H1 (cell line): Measurements from ENCODE around the gene ZNF738. TPM values are rescaled to one million over a fixed set of nuclear protein-coding genes. Genes with fewer than 3 reads are reported as not detected.

Experiments
- CTCF ChIA-PET: fragments of 300-600 bp; sonication (Branson Sonifier 250); formaldehyde crosslinking; loops from one replicate; lab custom pipeline; 2021; ENCODE audit not compliant: partially characterized antibody; lab: Charles Lee
- POLR2A ChIA-PET: fragments of 300-600 bp; sonication (Branson Sonifier 250); formaldehyde crosslinking; loops from one replicate; lab custom pipeline; 2021; ENCODE audit warnings: inconsistent platforms; ENCODE audit not compliant: partially characterized antibody; lab: Charles Lee
- DNase-seq, 2 experiments: peaks; one replicate each; pipeline versions ENCODE4 v3.0.0 to v3.0.0-alpha.2; 2010 to 2022; ENCODE audit warnings: low spot score in 2 of 2, low read depth in 1 of 2, mixed read lengths in 1 of 2
- FAIRE-seq: peaks from 2 replicates; lab custom pipeline; 2011; peaks lifted over from hg19 to GRCh38; lab: Jason Lieb, UNC
- H2AFZ ChIP-seq: 2 replicates; pipeline ENCODE4 v1.8.1; 2012; ENCODE audit warnings: low read length, inconsistent platforms
- H2AK5ac ChIP-seq: 2 replicates; pipeline ENCODE4 v1.6.1; 2013; ENCODE audit warnings: low read depth, low read length
- H2BK120ac ChIP-seq: replicated peaks from 2 replicates; pipeline ENCODE3; 2013; ENCODE audit warnings: low read depth, low read length, inconsistent platforms
- H2BK12ac ChIP-seq: 2 replicates; pipeline ENCODE4 v1.6.1; 2013; ENCODE audit warnings: low read depth, low read length
- H2BK15ac ChIP-seq: 2 replicates; pipeline ENCODE4 v1.6.1; 2013; ENCODE audit warnings: low read length
- H2BK20ac ChIP-seq: 2 replicates; pipeline ENCODE4 v1.6.1; 2013; ENCODE audit warnings: low read length
- H2BK5ac ChIP-seq: 2 replicates; pipeline ENCODE4 v1.6.1; 2013; ENCODE audit warnings: low read depth, low read length
- H3K14ac ChIP-seq: 2 replicates; pipeline ENCODE4 v1.6.1; 2013; ENCODE audit warnings: inconsistent platforms; ENCODE audit not compliant: insufficient read length
- H3K18ac ChIP-seq: 2 replicates; pipeline ENCODE4 v1.6.1; 2013; ENCODE audit warnings: low read length; ENCODE audit errors: extremely low read depth
- H3K23ac ChIP-seq: 2 replicates; pipeline ENCODE4 v1.6.1; 2013; ENCODE audit warnings: inconsistent platforms; ENCODE audit not compliant: insufficient read length
- H3K23me2 ChIP-seq: 2 replicates; pipeline ENCODE4 v1.6.1; 2013; ENCODE audit warnings: low read depth, low read length
- H3K27ac ChIP-seq: 2 replicates; pipeline ENCODE4 v1.6.1; 2011; ENCODE audit warnings: low read depth, low read length, inconsistent platforms
- H3K27me3 ChIP-seq, 4 experiments: replicated peaks in 1 of 4; 1 replicate in 1 of 4; 2 replicates in 3 of 4; pipeline versions ENCODE4 v1.6.1 to v1.8.1; 2011 to 2013; ENCODE audit warnings: low read length in 3 of 4, mild to moderate bottlenecking in 3 of 4, inconsistent platforms in 2 of 4, mixed read lengths in 2 of 4, moderate library complexity in 1 of 4; ENCODE audit not compliant: control insufficient read depth in 3 of 4, insufficient read depth in 3 of 4; ENCODE audit errors: extremely low read depth in 1 of 4
- H3K36me3 ChIP-seq, 4 experiments: 2 replicates each; pipeline versions ENCODE4 v1.6.1 to v1.8.1; 2011 to 2013; ENCODE audit warnings: mild to moderate bottlenecking in 4 of 4, low read length in 3 of 4, moderate library complexity in 2 of 4, control low read depth in 1 of 4, inconsistent platforms in 1 of 4; ENCODE audit not compliant: insufficient read depth in 4 of 4, control insufficient read depth in 2 of 4
- H3K4ac ChIP-seq: replicated peaks from 2 replicates; pipeline ENCODE3; 2013; ENCODE audit warnings: low read length, low read depth, mixed read lengths, inconsistent platforms; ENCODE audit not compliant: insufficient read length
- H3K4me1 ChIP-seq, 4 experiments: replicated peaks in 1 of 4; 1 replicate in 1 of 4; 2 replicates in 3 of 4; pipeline versions ENCODE4 v1.6.1 to v1.8.1; 2011 to 2013; ENCODE audit warnings: low read length in 3 of 4, inconsistent platforms in 2 of 4, mixed read lengths in 1 of 4; ENCODE audit not compliant: insufficient read depth in 4 of 4, control insufficient read depth in 3 of 4
- H3K4me2 ChIP-seq, 2 experiments: 2 replicates each; pipeline versions ENCODE4 v1.6.1 to v1.8.1; 2011 to 2013; ENCODE audit warnings: low read depth in 2 of 2, low read length in 2 of 2, control low read depth in 1 of 2, inconsistent platforms in 1 of 2, mild to moderate bottlenecking in 1 of 2; ENCODE audit not compliant: insufficient read depth in 1 of 2
- H3K4me3 ChIP-seq, 4 experiments: fragments of 200-600, 300-600 bp in 1 of 4; sonication (generic), shearing (Covaris generic), sonication (Bioruptor Twin) in 1 of 4; 2 replicates each; pipeline versions ENCODE4 v1.5.1 to v1.8.1; 2011 to 2016; ENCODE audit warnings: low read length in 4 of 4, low read depth in 3 of 4, control low read depth in 2 of 4, inconsistent platforms in 2 of 4, mild to moderate bottlenecking in 2 of 4, mixed read lengths in 1 of 4, moderate library complexity in 1 of 4; ENCODE audit not compliant: insufficient read depth in 2 of 4; ENCODE audit errors: extremely low read depth in 1 of 4
- H3K56ac ChIP-seq: replicated peaks from 2 replicates; pipeline ENCODE3; 2013; ENCODE audit warnings: low read depth, mild to moderate bottlenecking, mixed read lengths, low read length, inconsistent platforms; ENCODE audit not compliant: insufficient read length
- H3K79me1 ChIP-seq: 2 replicates; pipeline ENCODE4 v1.6.1; 2013; ENCODE audit warnings: low read depth, low read length, control low read depth
- H3K79me2 ChIP-seq, 2 experiments: 2 replicates each; pipeline versions ENCODE4 v1.6.1 to v1.8.1; 2012 to 2013; ENCODE audit warnings: low read length in 2 of 2, mild to moderate bottlenecking in 2 of 2, inconsistent platforms in 1 of 2; ENCODE audit not compliant: insufficient read depth in 2 of 2, control insufficient read depth in 1 of 2
- H3K9ac ChIP-seq, 4 experiments: replicated peaks in 1 of 4; 1 replicate in 1 of 4; 2 replicates in 3 of 4; pipeline versions ENCODE4 v1.6.1 to v1.8.1; 2011 to 2013; ENCODE audit warnings: low read depth in 3 of 4, low read length in 3 of 4, control low read depth in 2 of 4, mild to moderate bottlenecking in 2 of 4, moderate library complexity in 2 of 4, inconsistent platforms in 1 of 4; ENCODE audit errors: extremely low read depth in 1 of 4
- H3K9me3 ChIP-seq, 2 experiments: 2 replicates each; pipeline versions ENCODE4 v1.6.1 to v1.8.1; 2012 to 2013; ENCODE audit warnings: mild to moderate bottlenecking in 2 of 2, moderate library complexity in 2 of 2, control low read depth in 1 of 2, inconsistent platforms in 1 of 2, low read depth in 1 of 2, low read length in 1 of 2, mixed read lengths in 1 of 2; ENCODE audit not compliant: insufficient read depth in 2 of 2
- H4K20me1 ChIP-seq, 2 experiments: replicated peaks in 1 of 2; 2 replicates each; pipeline versions ENCODE3 to v1.8.1; 2011 to 2013; ENCODE audit warnings: inconsistent platforms in 2 of 2, low read length in 2 of 2, mild to moderate bottlenecking in 1 of 2; ENCODE audit not compliant: insufficient read depth in 2 of 2, control insufficient read depth in 1 of 2
- H4K5ac ChIP-seq: 2 replicates; pipeline ENCODE4 v1.6.1; 2013; ENCODE audit warnings: low read length, low read depth, mixed read lengths, inconsistent platforms; ENCODE audit not compliant: insufficient read length
- H4K8ac ChIP-seq: 2 replicates; pipeline ENCODE4 v1.8.0; 2013; ENCODE audit warnings: mild to moderate bottlenecking, moderate library complexity, low read length, inconsistent platforms; ENCODE audit not compliant: insufficient read depth; ENCODE audit errors: extremely low read depth
- H4K91ac ChIP-seq: replicated peaks from 2 replicates; pipeline ENCODE3; 2013; ENCODE audit warnings: low read length, mixed read lengths, inconsistent platforms; ENCODE audit not compliant: insufficient read length
- BCL11A ChIP-seq, 2 experiments: IDR thresholded peaks; one replicate each; pipeline ENCODE4 v1.6.1; 2011; ENCODE audit warnings: low read depth in 2 of 2, low read length in 2 of 2, mild to moderate bottlenecking in 2 of 2
- CTCF ChIP-seq, 3 experiments: IDR thresholded peaks; 1 replicate in 2 of 3; 2 replicates in 1 of 3; pipeline versions ENCODE4 v1.5.1 to v1.6.1; 2011; ENCODE audit warnings: low read length in 3 of 3, mild to moderate bottlenecking in 3 of 3, inconsistent platforms in 2 of 3, low read depth in 1 of 3, moderate library complexity in 1 of 3; ENCODE audit not compliant: insufficient read depth in 1 of 3; ENCODE audit errors: control extremely low read depth in 1 of 3
- FOSL1 ChIP-seq: IDR thresholded peaks from 2 replicates; pipeline ENCODE4 v1.6.1; 2011; ENCODE audit warnings: mild to moderate bottlenecking, low read depth, low read length, moderate library complexity; ENCODE audit not compliant: insufficient read depth
- KDM1A ChIP-seq: fragments of 200-600, 300-600 bp; sonication (generic); IDR thresholded peaks from 2 replicates; pipeline ENCODE4 v1.7.1; 2016; ENCODE audit warnings: mild to moderate bottlenecking, low read length, borderline replicate concordance
- POLR2A ChIP-seq, 2 experiments: IDR thresholded peaks; 1 replicate in 1 of 2; 2 replicates in 1 of 2; pipeline ENCODE4 v1.6.1; 2011; ENCODE audit warnings: low read depth in 2 of 2, low read length in 2 of 2, mild to moderate bottlenecking in 2 of 2; ENCODE audit errors: control extremely low read depth in 1 of 2
- RNF2 ChIP-seq: fragments of 200-900, 300-1000 bp; sonication (generic); IDR thresholded peaks from 2 replicates; pipeline ENCODE4 v1.7.1; 2016; ENCODE audit warnings: borderline replicate concordance, low read depth, mild to moderate bottlenecking, antibody characterized with exemption, low read length; ENCODE audit not compliant: poor library complexity, severe bottlenecking; ENCODE audit errors: missing control alignments
- SAP30 ChIP-seq: fragments of 300-600 bp; sonication (generic); IDR thresholded peaks from 2 replicates; pipeline ENCODE4 v1.7.1; 2012; ENCODE audit warnings: low read length, moderate library complexity, mild to moderate bottlenecking, inconsistent platforms; ENCODE audit not compliant: insufficient read depth, insufficient replicate concordance
- SIN3A ChIP-seq, 2 experiments: IDR thresholded peaks in 1 of 2; conservative IDR thresholded peaks in 1 of 2; 2 replicates each; pipeline ENCODE4 v1.6.1; 2011 to 2012; ENCODE audit warnings: low read length in 2 of 2, improper control_type of control experiment in 1 of 2, low read depth in 1 of 2, mild to moderate bottlenecking in 1 of 2
- WGBS, 2 experiments: shearing (Covaris generic) in 1 of 2; methylation state at CpG; one replicate each; pipeline versions ENCODE4 v1.1.6 to v1.1.7; 2013 to 2015; ENCODE audit warnings: low lambda C conversion rate in 2 of 2, mixed read lengths in 2 of 2, inconsistent platforms in 1 of 2, low coverage in 1 of 2, missing lambda C conversion rate in 1 of 2; ENCODE audit not compliant: insufficient replicate concordance in 2 of 2, insufficient coverage in 1 of 2, insufficient read length in 1 of 2; ENCODE audit errors: extremely low coverage in 1 of 2, missing lambda C conversion rate in 1 of 2; 5-methylcytosine and 5-hydroxymethylcytosine counted together
- polyA plus RNA-seq, 7 experiments: library from polyadenylated mRNA; depleted of rRNA in 3 of 7; stranded (reverse) in 5 of 7; unstranded in 2 of 7; fragments of >200 nt in 5 of 7; fragments of 200-250 nt in 2 of 7; gene quantifications; 1 replicate in 5 of 7; 2 replicates in 1 of 7; 4 replicates in 1 of 7; pipeline versions ENCODE4 v1.2.1 to v1.2.3, GENCODE V29; 2011 to 2013; ENCODE audit warnings: missing spikeins in 2 of 7, mixed read lengths in 2 of 7
- total RNA-seq: library from RNA; stranded (reverse); fragmentation: NEBNext Ultra II Directional; extraction: Animal tissue kit (Norgen Biotek cat#: 25700); gene quantifications from 2 replicates; pipeline ENCODE4 v1.2.1, GENCODE V29; 2021
- TF ChIP-seq, protein P1 (sequence below): IDR thresholded peaks from 2 replicates; pipeline ENCODE4 v1.6.1; 2011; ENCODE audit warnings: low read length, improper control_type of control experiment

The ZNF738 gene
- total and polyA plus RNA-seq, 2 of the 8 experiments (the other 6 are each of a cell fraction or from before 2014, with no cell fraction given), result 78.1 to 148 TPM

DNA sequence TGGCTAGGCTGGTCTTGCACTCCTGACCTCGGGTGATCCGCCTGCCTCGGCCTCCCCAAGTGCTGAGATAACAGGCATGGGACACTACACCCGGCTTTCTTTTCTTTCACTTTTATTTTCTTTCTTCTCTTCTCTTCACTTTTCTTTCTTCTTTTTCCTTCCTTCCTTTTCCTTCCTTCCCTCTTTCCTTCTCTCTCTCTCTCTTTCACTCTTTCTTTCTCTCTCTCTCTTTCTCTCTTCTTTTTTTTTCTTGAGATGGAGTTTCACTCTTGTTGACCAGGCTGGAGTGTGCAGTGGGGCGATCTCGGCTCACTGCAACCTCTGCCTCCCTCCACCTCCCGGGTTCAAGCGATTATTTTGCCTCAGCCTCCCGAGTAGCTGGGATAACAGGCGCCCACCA is 37.3 kb downstream of the ZNF738 start:
- Histone ChIP-seq H3K36me3 (peaks cover 0 to 17% (median 1%) of the 10 kb centered on the region in 4 experiments; a peak in 3 of 8 replicates), H2BK15ac (no peak overlapping the region), H2BK120ac (no peak overlapping the region), H2AFZ (no peak overlapping the region), H3K56ac (no peak overlapping the region), H3K79me1 (no peaks in the 10 kb centered on the region; the same call in 1 of the 2 replicates), H3K27me3 (no peaks in the 10 kb centered on the region), H4K8ac (no peak overlapping the region), H3K4me3 (no peak overlapping the region), H3K14ac (no peak overlapping the region), H2BK12ac (no peak overlapping the region), H2BK5ac (no peak overlapping the region), H3K23me2 (no peaks in the 10 kb centered on the region), H3K9me3 (no peaks in the 10 kb centered on the region), H3K79me2 (peaks cover 0 to 39% of the 10 kb centered on the region in 2 experiments; a peak in 3 of 4 replicates), H3K4me2 (no peak overlapping the region; a peak in 1 of 4 replicates), H2AK5ac (no peak overlapping the region), H3K9ac (no peak overlapping the region), H4K20me1 (no peaks in the 10 kb centered on the region), H3K4me1 (no peaks in the 10 kb centered on the region), H3K27ac (no peak overlapping the region), H3K23ac (no peak overlapping the region), H3K4ac (no peak overlapping the region), H4K91ac (no peak overlapping the region), H3K18ac (no peak overlapping the region), H4K5ac (no peak overlapping the region), H2BK20ac (no peak overlapping the region)
- ChIA-PET CTCF (interaction anchor here (1.2 kb wide), 1 partner anchor 87 kb away, joined by 4 read pairs; no protein-coding TSS in a partner anchor), POLR2A (interaction anchor here (0.8 to 3.3 kb wide), 10 partner anchors 11 to 174 kb away, joined by 3 to 20 read pairs (median 4); partner anchors contain the start of gene ZNF708)
- FAIRE-seq (no peak), DNase-seq (no peak)
- 88% methylated on average over 10 of the region's 10 CpGs; no CpG with 5 or more reads in 1 of the 2 experiments for WGBS, 2 experiments
- TF ChIP-seq KDM1A (no peak), CTCF (IDR thresholded peaks at IDR 0.05; ENCODE audit: control extremely low read depth in 1 of 3, insufficient read depth in 1 of 3, low read depth in 1 of 3, low read length in 3 of 3) (no peak), SAP30 (no peak), POLR2A (IDR thresholded peaks at IDR 0.05; ENCODE audit: control extremely low read depth in 1 of 2, low read depth in 2 of 2, low read length in 2 of 2) (no peak), SIN3A (conservative IDR thresholded peaks at IDR 0.05 in 1 of 2, IDR thresholded peaks at IDR 0.05 in 1 of 2; ENCODE audit: low read depth in 1 of 2, low read length in 2 of 2) (no peak), FOSL1 (no peak), RNF2 (no peak), BCL11A (IDR thresholded peaks at IDR 0.05; ENCODE audit: low read depth in 2 of 2, low read length in 2 of 2) (no peak)
- TF ChIP-seq, protein P1, sequence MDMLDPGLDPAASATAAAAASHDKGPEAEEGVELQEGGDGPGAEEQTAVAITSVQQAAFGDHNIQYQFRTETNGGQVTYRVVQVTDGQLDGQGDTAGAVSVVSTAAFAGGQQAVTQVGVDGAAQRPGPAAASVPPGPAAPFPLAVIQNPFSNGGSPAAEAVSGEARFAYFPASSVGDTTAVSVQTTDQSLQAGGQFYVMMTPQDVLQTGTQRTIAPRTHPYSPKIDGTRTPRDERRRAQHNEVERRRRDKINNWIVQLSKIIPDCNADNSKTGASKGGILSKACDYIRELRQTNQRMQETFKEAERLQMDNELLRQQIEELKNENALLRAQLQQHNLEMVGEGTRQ, result no peak
